ENCODE measurements around the gene OR10G3. TPM values are rescaled to one million over a fixed set of nuclear protein-coding genes. Genes with fewer than 3 reads are reported as not detected.

The OR10G3 gene
- total RNA-seq, 4 donors from 2014 or later, result not detected

GRCh38 chr14:21521501-21521900, 58.4 kb downstream of the OR10G3 start:
- H3K9me3 ChIP-seq, result no peaks in the 10 kb centered on the region
- H3K4me1 ChIP-seq, result peaks cover under 1 to 13% (median 13%) of the 10 kb centered on the region in 4 donors
- H3K4me3 ChIP-seq, result no peak overlapping the region
- H3K27ac ChIP-seq (replicated peaks in 1 of 4), result no peak overlapping the region
- no peak for DNase-seq (ENCODE audit: extremely low spot score)
- WGBS, result 66% methylated on average over 2 of the region's 2 CpGs
- no peak for TF ChIP-seq EP300 (IDR thresholded peaks at IDR 0.05)
- no peak for TF ChIP-seq POLR2A (IDR thresholded peaks at IDR 0.05; ENCODE audit: low read depth)
- TF ChIP-seq CTCF (IDR thresholded peaks at IDR 0.05), result no peak
- H3K36me3 ChIP-seq, result peaks cover 0 to 26% (median 8%) of the 10 kb centered on the region in 4 donors
- H3K27me3 ChIP-seq, result no peaks in the 10 kb centered on the region
- intact Hi-C loops (cut with DNase I), result no loop called here

GRCh38 chr14:21520767-21521166, 59.1 kb downstream of the OR10G3 start:
- TF ChIP-seq CTCF (IDR thresholded peaks at IDR 0.05) (no peak), POLR2A (IDR thresholded peaks at IDR 0.05; ENCODE audit: low read depth) (no peak), POLR2AphosphoS5 (IDR thresholded peaks at IDR 0.05) (no peak), EP300 (IDR thresholded peaks at IDR 0.05) (no peak)
- peaks cover 0 to 26% (median 8%) of the 10 kb centered on the region in 4 donors for H3K36me3 ChIP-seq
- H3K27ac ChIP-seq (replicated peaks in 1 of 4), result no peak overlapping the region
- intact Hi-C loops (cut with DNase I), result no loop called here
- H3K4me1 ChIP-seq, result peaks cover 0 to 11% (median 10%) of the 10 kb centered on the region in 4 donors
- no peak overlapping the region for H3K4me3 ChIP-seq
- H3K27me3 ChIP-seq, result no peaks in the 10 kb centered on the region
- H3K9me3 ChIP-seq, result no peaks in the 10 kb centered on the region
- WGBS, result 83% methylated on average over 1 of the region's 1 CpG
- no peak for DNase-seq (ENCODE audit: extremely low spot score)

GRCh38 chr14:21518725-21519124, 61.2 kb downstream of the OR10G3 start:
- Histone ChIP-seq H3K27me3 (no peaks in the 10 kb centered on the region), H3K4me1 (no peaks in the 10 kb centered on the region), H3K27ac (replicated peaks in 1 of 4) (no peak overlapping the region), H3K36me3 (peaks cover 0 to 17% (median 2%) of the 10 kb centered on the region in 4 donors), H3K4me3 (no peak overlapping the region), H3K9me3 (no peaks in the 10 kb centered on the region)
- intact Hi-C loops (cut with DNase I), result no loop called here
- TF ChIP-seq CTCF (IDR thresholded peaks at IDR 0.05), result no peak
- TF ChIP-seq POLR2AphosphoS5 (IDR thresholded peaks at IDR 0.05), result no peak
- no peak for TF ChIP-seq EP300 (IDR thresholded peaks at IDR 0.05)
- no peak for TF ChIP-seq POLR2A (IDR thresholded peaks at IDR 0.05; ENCODE audit: low read depth)
- no peak for DNase-seq (ENCODE audit: extremely low spot score)
- 67% methylated on average over 2 of the region's 2 CpGs for WGBS

Other genes starting within 250 kb of the OR10G3 start
- 10 to 100 TPM; 52.7 to 74.3 (median 60.5) TPM for gene SUPT16H, start 196.1 kb downstream of the OR10G3 start, total RNA-seq
- gene CHD8, start 124.0 kb downstream of the OR10G3 start, total RNA-seq, result 10 to 100 TPM; 45.6 to 64.3 (median 55.0) TPM
- 10 to 100 TPM; 26.2 to 41.0 (median 28.3) TPM for gene RAB2B, start 103.1 kb downstream of the OR10G3 start, total RNA-seq
- 10 to 100 TPM; 42.6 to 81.2 (median 49.1) TPM for gene TOX4, start 102.9 kb downstream of the OR10G3 start, total RNA-seq
- 10 to 100 TPM; 40.6 to 64.4 (median 48.0) TPM for gene METTL3, start 68.7 kb downstream of the OR10G3 start, total RNA-seq
- gene SALL2, start 53.7 kb downstream of the OR10G3 start, total RNA-seq, result 10 to 100 TPM in 3 of 4 donors, 1 to 10 TPM in 1; 8.3 to 21.6 (median 15.2) TPM
- gene OR10G2, start 54.9 kb upstream of the OR10G3 start, total RNA-seq, result not detected
- not detected for gene OR4E2, start 73.8 kb upstream of the OR10G3 start, total RNA-seq
- gene OR4E1, start 93.7 kb upstream of the OR10G3 start, total RNA-seq, result not detected